SK-N-SH (cell line): Measurements from ENCODE around the gene AMACR. TPM values are rescaled to one million over a fixed set of nuclear protein-coding genes. Genes with fewer than 3 reads are reported as not detected.
"Not testable (repeated sequence)": the region's sequence is repeated elsewhere in the genome, so short reads cannot be mapped to it uniquely, and the experiment has no call there.

ENCODE experiments used
- CTCF ChIA-PET: fragments of 300-600, 350-600 bp; formaldehyde crosslinking; extraction: SDS; loops from one replicate; lab custom pipeline; 2021; lab: Yijun Ruan, JAX
- POLR2A ChIA-PET: fragments of 350-600 bp; sonication (Branson Sonifier 250); formaldehyde crosslinking; extraction: SDS; loops from one replicate; lab custom pipeline; 2020; ENCODE audit warnings: antibody characterized with exemption, inconsistent platforms; lab: Yijun Ruan, JAX
- DNase-seq: peaks from one replicate; pipeline ENCODE4 v3.0.0; 2012
- H2AFZ ChIP-seq: fragments of 200-600 bp; sonication (generic); 2 replicates; pipeline ENCODE4 v1.8.1; 2016; ENCODE audit warnings: antibody characterized with exemption, mild to moderate bottlenecking, low read depth
- H3F3A ChIP-seq: fragments of 200-600 bp; sonication (generic); replicated peaks from 2 replicates; pipeline ENCODE3; 2016; ENCODE audit warnings: antibody characterized with exemption, mild to moderate bottlenecking; ENCODE audit not compliant: insufficient read depth
- H3K27ac ChIP-seq, 2 experiments: fragments of 200-500 bp in 1 of 2; fragments of 200-600 bp in 1 of 2; sonication (Bioruptor generic) in 1 of 2; sonication (generic), shearing (Covaris generic) in 1 of 2; 2 replicates each; pipeline versions ENCODE4 v1.5.1 to v1.6.1; 2014 to 2016; ENCODE audit warnings: low read depth in 2 of 2, inconsistent platforms in 1 of 2, low read length in 1 of 2, mild to moderate bottlenecking in 1 of 2, mixed read lengths in 1 of 2
- H3K27me3 ChIP-seq: fragments of 200-600 bp; sonication (generic), shearing (Covaris generic); 2 replicates; pipeline ENCODE4 v1.6.1; 2016; ENCODE audit warnings: mixed run types; ENCODE audit not compliant: insufficient read depth
- H3K36me3 ChIP-seq, 2 experiments: fragments of 200-500 bp in 1 of 2; fragments of 200-600 bp in 1 of 2; sonication (Bioruptor generic) in 1 of 2; sonication (generic) in 1 of 2; replicated peaks in 1 of 2; 2 replicates each; pipeline versions ENCODE3 to v1.5.1; 2014 to 2016; ENCODE audit warnings: low read length in 1 of 2, mild to moderate bottlenecking in 1 of 2; ENCODE audit not compliant: insufficient read depth in 2 of 2, control insufficient read depth in 1 of 2
- H3K4me1 ChIP-seq, 2 experiments: fragments of 200-500 bp in 1 of 2; fragments of 200-600 bp in 1 of 2; sonication (Bioruptor generic) in 1 of 2; sonication (generic), shearing (Covaris generic) in 1 of 2; 2 replicates each; pipeline versions ENCODE4 v1.5.1 to v1.6.1; 2014 to 2016; ENCODE audit warnings: low read depth in 1 of 2, low read length in 1 of 2, mixed run types in 1 of 2; ENCODE audit not compliant: insufficient read depth in 2 of 2, control insufficient read depth in 1 of 2
- H3K4me2 ChIP-seq: fragments of 200-600 bp; sonication (generic), shearing (Covaris generic); 2 replicates; pipeline ENCODE4 v1.6.1; 2017; ENCODE audit warnings: mixed run types
- H3K4me3 ChIP-seq, 2 experiments: fragments of 200-500 bp in 1 of 2; fragments of 200-600 bp in 1 of 2; sonication (Bioruptor generic) in 1 of 2; sonication (generic), shearing (Covaris generic) in 1 of 2; 2 replicates each; pipeline versions ENCODE4 v1.5.1 to v1.8.1; 2014 to 2016; ENCODE audit warnings: low read depth in 2 of 2, inconsistent platforms in 1 of 2, low read length in 1 of 2, mild to moderate bottlenecking in 1 of 2, mixed read lengths in 1 of 2, moderate library complexity in 1 of 2
- H3K79me2 ChIP-seq: fragments of 200-600 bp; sonication (generic); 2 replicates; pipeline ENCODE4 v1.8.1; 2017; ENCODE audit warnings: mild to moderate bottlenecking; ENCODE audit not compliant: insufficient read depth
- H3K9ac ChIP-seq: fragments of 200-600 bp; sonication (generic); 2 replicates; pipeline ENCODE4 v1.6.1; 2017; ENCODE audit warnings: mixed run types
- H3K9me2 ChIP-seq: fragments of 200-600 bp; sonication (generic); 2 replicates; pipeline ENCODE4 v1.6.1; 2017; ENCODE audit warnings: mixed run types
- H3K9me3 ChIP-seq: fragments of 200-600 bp; sonication (generic); 2 replicates; pipeline ENCODE4 v1.6.1; 2017; ENCODE audit warnings: mixed run types, mild to moderate bottlenecking, moderate library complexity
- H4K20me1 ChIP-seq: fragments of 200-600 bp; sonication (generic); 2 replicates; pipeline ENCODE4 v1.6.1; 2017; ENCODE audit warnings: mild to moderate bottlenecking, mixed run types; ENCODE audit not compliant: insufficient read depth
- FOXJ3 ChIP-seq: sonication (generic); formaldehyde crosslinking; IDR thresholded peaks from 2 replicates; pipeline ENCODE4 v1.5.1; 2020; ENCODE audit warnings: mild to moderate bottlenecking, missing genetic modification reagents
- FOXM1 ChIP-seq: IDR thresholded peaks from 2 replicates; pipeline ENCODE4 v1.4.0; 2012; ENCODE audit warnings: low read depth, mild to moderate bottlenecking
- IRF3 ChIP-seq: fragments of 150-350 bp; IDR thresholded peaks from 2 replicates; pipeline ENCODE4 v1.6.1; 2016; ENCODE audit warnings: mild to moderate bottlenecking, low read depth, low read length
- JUND ChIP-seq: IDR thresholded peaks from 2 replicates; pipeline ENCODE4 v1.4.0; 2012
- MEF2A ChIP-seq: IDR thresholded peaks from 2 replicates; pipeline ENCODE4 v1.4.0; 2012; ENCODE audit warnings: low read depth, borderline replicate concordance
- NFIC ChIP-seq: IDR thresholded peaks from 2 replicates; pipeline ENCODE4 v1.4.0; 2012; ENCODE audit warnings: borderline replicate concordance
- PBX3 ChIP-seq: IDR thresholded peaks from 2 replicates; pipeline ENCODE4; 2012
- RAD21 ChIP-seq: IDR thresholded peaks from 2 replicates; pipeline ENCODE4 v1.6.1; 2012; ENCODE audit warnings: mild to moderate bottlenecking, low read length
- RCOR1 ChIP-seq: fragments of 150-350 bp; IDR thresholded peaks from 2 replicates; pipeline ENCODE4 v1.6.1; 2017; ENCODE audit warnings: antibody characterized with exemption, low read length
- RFX5 ChIP-seq: IDR thresholded peaks from 2 replicates; pipeline ENCODE4 v1.6.1; 2012; ENCODE audit warnings: mild to moderate bottlenecking, improper control_type of control experiment, low read length
- SMC3 ChIP-seq: IDR thresholded peaks from 2 replicates; pipeline ENCODE4 v1.6.1; 2012; ENCODE audit warnings: low read depth, low read length, improper control_type of control experiment
- YY1 ChIP-seq: IDR thresholded peaks from 2 replicates; pipeline ENCODE4 v1.4.0; 2012; ENCODE audit warnings: low read depth, mild to moderate bottlenecking
- ZBTB33 ChIP-seq: IDR thresholded peaks from 2 replicates; pipeline ENCODE4 v1.4.0; 2012; ENCODE audit warnings: low read depth, borderline replicate concordance
- WGBS: methylation state at CpG from one replicate; pipeline ENCODE4 v1.1.6; 2017; ENCODE audit warnings: low lambda C conversion rate; 5-methylcytosine and 5-hydroxymethylcytosine counted together
- polyA plus RNA-seq, 3 experiments: library from polyadenylated mRNA; depleted of rRNA; stranded (reverse); fragments of >200 nt; gene quantifications; 2 replicates each; pipeline ENCODE4 v1.2.3, GENCODE V29; 2012

Gene AMACR
- polyA plus RNA-seq, 1 of the 3 experiments (the other 2 are of a cell fraction): 11.8 TPM

- H3K27me3 ChIP-seq, H2AFZ ChIP-seq, H3K9me3 ChIP-seq, H3K9me2 ChIP-seq, H3F3A ChIP-seq, H3K4me2 ChIP-seq, H3K4me1 ChIP-seq, DNase-seq, POLR2A ChIA-PET, H3K79me2 ChIP-seq, H3K36me3 ChIP-seq, H3K27ac ChIP-seq, H3K9ac ChIP-seq, H4K20me1 ChIP-seq, H3K4me3 ChIP-seq: not testable (repeated sequence)
- CTCF ChIA-PET: interaction anchor here (0.9 kb wide), 1 partner anchor 10 kb away, joined by 3 read pairs; no protein-coding TSS in a partner anchor
- WGBS: 98% methylated on average over 2 of the region's 2 CpGs
These were observed 22.7 kb upstream of the AMACR start for GRCh38 chr5:34030585-34030984.

- H3K27me3 ChIP-seq: no peaks in the 10 kb centered on the region
- no peak overlapping the region for H3K4me3 ChIP-seq
- WGBS: 89% methylated on average over 1 of the region's 1 CpG
- peaks cover 4% of the 10 kb centered on the region for H3F3A ChIP-seq
- H3K9me3 ChIP-seq: no peaks in the 10 kb centered on the region
- H3K27ac ChIP-seq: no peak overlapping the region
- no peak for TF ChIP-seq MEF2A
- no peak for TF ChIP-seq IRF3
- no peak for TF ChIP-seq ZBTB33
- no peak for TF ChIP-seq RFX5
- no peak for TF ChIP-seq FOXM1
- no peak for TF ChIP-seq RAD21
- TF ChIP-seq RCOR1: no peak
- no peak for TF ChIP-seq YY1
- H3K79me2 ChIP-seq: no peaks in the 10 kb centered on the region
- no peaks in the 10 kb centered on the region for H3K9me2 ChIP-seq
- H3K36me3 ChIP-seq: peaks cover 1 to 8% of the 10 kb centered on the region in 2 experiments
- POLR2A ChIA-PET: no interaction called here
- DNase-seq: no peak
- peaks cover 0 to 3% of the 10 kb centered on the region in 2 experiments; a peak in 1 of 4 replicates for H3K4me1 ChIP-seq
- no peak overlapping the region for H3K4me2 ChIP-seq
- H3K9ac ChIP-seq: no peak overlapping the region
- H4K20me1 ChIP-seq: no peaks in the 10 kb centered on the region
- no peak overlapping the region for H2AFZ ChIP-seq
- CTCF ChIA-PET: no interaction called here
These were observed 22.2 kb upstream of the AMACR start for GRCh38 chr5:34030048-34030447.

- H3K4me2 ChIP-seq: no peak overlapping the region
- no peak for DNase-seq
- no peak overlapping the region for H3K27ac ChIP-seq
- H3K36me3 ChIP-seq: peaks cover 8 to 9% of the 10 kb centered on the region in 2 experiments
- H3K27me3 ChIP-seq: no peaks in the 10 kb centered on the region
- WGBS: 63% methylated on average over 3 of the region's 3 CpGs
- no peak for TF ChIP-seq SMC3
- TF ChIP-seq NFIC: no peak
- no peak for TF ChIP-seq PBX3
- TF ChIP-seq FOXJ3 (CRISPR knock-in tag): no peak
- no peak for TF ChIP-seq JUND
- TF ChIP-seq, all 33 proteins: peak for 0
- Histone ChIP-seq H2AFZ (no peak overlapping the region), H3K9me2 (no peaks in the 10 kb centered on the region), H3K4me3 (no peak overlapping the region), H3F3A (peaks cover 4% of the 10 kb centered on the region), H3K4me1 (peaks cover 0 to 3% of the 10 kb centered on the region in 2 experiments; a peak in 1 of 4 replicates), H3K79me2 (no peaks in the 10 kb centered on the region), H4K20me1 (no peaks in the 10 kb centered on the region), H3K9me3 (no peaks in the 10 kb centered on the region), H3K9ac (no peak overlapping the region)
- ChIA-PET POLR2A (no interaction called here), CTCF (no interaction called here)
These were observed 20.5 kb upstream of the AMACR start for GRCh38 chr5:34028349-34028748.
